ENCODE measurements around the gene MAPRE3.
A peak's percentile ranks its signal among the peaks of the same experiment; 100 is the strongest.

MAPRE3 gene

GRCh38 chr2:27018142-27018541 lies 47.7 kb downstream of the MAPRE3 start:
- DNase-seq: no peak

DNA sequence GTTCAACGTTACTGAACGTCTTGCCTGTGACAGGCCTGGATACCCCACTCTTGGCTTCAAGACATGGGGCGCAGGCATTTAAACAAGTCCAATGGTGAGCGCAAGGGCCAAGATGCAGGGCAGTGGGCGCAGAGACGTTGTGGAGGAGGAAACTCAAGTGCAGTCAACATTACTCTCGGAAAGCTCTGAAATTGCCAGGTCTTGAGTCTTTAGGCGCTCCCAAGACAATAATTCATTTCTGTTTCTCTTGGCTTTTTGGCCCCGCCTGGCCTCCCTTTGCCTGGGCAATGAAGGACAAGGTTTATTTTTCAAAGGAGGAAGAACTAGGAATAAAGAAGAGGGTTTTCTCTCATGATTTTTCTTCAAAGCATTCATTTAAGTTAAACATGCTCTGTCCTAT lies 49.0 kb downstream of the MAPRE3 start:
- DNase-seq: no peak

- DNase-seq: no peak
These were observed 49.8 kb downstream of the MAPRE3 start for GRCh38 chr2:27019931-27020855.

DNA sequence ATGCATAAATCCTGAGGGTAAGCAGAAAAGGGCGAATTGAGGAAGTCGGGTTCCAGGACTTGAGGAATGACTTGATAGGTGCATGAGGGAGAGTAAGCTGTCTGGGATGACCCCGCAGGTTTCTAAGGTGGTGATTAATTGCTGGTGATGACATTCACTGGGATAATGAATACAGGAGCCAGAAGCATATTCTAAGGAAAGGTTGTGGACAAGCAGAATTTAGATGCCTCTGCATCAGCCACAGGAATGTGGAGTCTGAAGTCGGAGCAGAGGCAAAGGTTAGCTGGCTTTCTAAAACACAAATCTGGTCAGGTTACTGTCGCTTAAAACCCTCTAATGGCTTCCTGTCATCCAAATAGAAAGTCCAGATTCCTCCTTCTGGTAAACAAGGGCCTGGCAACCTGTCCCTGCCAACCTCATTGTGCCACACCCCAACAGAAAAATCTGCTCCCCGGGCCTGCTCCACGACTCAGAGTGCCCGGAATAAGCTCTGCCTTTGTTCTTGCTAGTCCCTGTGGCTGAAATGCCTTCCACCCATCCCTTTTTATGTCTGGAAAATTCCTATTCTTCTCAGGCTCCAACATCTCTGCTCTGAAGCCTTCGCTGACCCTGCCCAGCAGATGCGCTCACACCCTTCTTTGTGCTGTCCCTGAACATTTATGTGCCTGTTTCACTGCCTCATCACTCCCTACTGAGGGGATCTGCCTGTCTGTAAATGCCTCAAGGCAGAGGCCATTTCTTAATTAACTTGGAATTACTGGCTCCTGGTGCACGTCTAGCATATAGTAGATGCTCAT lies 51.0 kb downstream of the MAPRE3 start:
- no peak for DNase-seq

GRCh38 chr2:27023740-27024139 lies 53.3 kb downstream of the MAPRE3 start:
- DNase-seq: no peak

DNA sequence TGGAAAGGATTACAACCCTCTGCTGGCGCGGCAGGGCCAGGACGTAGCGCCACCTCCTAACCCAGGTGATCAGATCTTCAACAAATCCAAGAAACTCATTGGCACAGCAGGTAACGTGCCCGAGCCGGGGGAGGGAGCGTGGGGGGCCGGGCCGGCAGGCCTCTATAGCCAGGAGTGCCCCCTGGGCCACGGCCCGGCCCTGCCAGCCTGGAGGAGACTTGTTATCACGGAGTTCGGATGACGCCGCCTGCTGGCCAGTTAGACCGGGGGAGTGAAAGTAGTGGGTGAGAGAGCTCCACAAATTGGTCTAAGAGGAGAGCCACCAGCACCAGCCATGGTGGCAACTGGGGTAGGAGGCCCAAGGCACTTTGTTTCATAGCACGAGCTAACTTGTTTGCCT lies 53.8 kb downstream of the MAPRE3 start:
- no peak for DNase-seq

GRCh38 chr2:27024812-27025211 lies 54.4 kb downstream of the MAPRE3 start:
- DNase-seq: no peak

DNA sequence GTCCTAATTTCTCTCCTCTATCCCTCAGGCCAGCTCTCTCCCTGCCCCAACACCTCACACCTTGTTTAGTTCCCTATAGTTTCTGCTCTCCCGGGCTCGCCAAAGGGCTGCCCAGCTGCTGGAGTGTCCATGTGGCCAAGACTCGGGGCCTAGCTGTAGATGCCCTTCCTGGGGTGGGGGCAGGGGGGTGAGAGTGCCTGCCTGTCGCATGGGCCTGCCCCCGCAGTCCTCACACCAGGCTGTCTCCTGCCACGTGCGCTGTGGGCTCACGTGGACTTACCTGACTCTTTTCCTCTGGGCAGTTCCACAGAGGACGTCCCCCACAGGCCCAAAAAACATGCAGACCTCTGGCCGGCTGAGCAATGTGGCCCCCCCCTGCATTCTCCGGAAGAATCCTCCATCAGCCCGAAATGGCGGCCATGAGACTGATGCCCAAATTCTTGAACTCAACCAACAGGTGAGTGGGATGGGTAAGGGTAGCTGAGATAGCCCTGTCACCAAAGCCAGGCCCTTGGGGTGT lies 54.9 kb downstream of the MAPRE3 start:
- DNase-seq: no peak

GRCh38 chr2:27025861-27026851 lies 55.7 kb downstream of the MAPRE3 start:
- DNase-seq: no peak

DNA sequence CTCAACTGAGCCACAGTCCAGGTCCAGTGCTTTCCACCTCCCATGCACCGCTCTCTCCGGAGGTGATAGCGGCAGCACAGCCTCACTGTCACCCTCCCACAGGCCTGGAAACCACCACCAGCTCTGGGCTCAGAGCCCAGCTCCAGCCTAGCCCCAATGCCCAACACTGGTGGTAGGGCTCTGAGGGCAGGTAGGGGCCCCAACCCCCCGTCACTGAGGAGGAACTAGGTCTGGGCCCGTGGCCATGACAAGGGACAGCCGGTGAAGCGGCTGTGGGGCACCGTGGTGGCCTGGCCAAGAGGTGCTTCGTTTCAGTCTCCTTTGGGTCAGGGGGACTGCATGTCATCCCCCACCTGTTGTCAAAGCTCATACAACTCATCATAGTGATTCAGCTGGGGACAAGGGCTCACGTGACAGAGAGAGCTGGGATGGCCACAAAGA lies 56.8 kb downstream of the MAPRE3 start:
- DNase-seq: no peak

DNA sequence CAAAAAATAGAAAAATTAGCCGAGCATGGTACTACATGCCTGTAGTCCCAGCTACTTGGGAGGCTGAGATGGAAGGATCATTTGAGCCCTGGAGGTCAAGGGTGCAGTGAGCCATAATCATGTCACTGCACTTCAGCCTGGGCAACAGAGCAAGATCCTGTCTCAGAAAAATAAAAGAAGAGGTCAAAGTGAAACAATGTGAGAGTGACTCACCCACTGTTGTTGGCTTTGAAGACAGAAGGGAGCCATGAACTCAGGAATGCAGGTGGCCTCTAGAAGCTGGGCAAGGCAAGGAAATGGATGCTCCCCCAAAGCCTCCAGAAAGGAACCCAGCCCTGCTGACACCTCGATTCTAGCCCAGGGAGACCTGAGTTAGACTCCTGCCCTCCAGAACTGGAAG lies 58.6 kb downstream of the MAPRE3 start:
- no peak for DNase-seq

DNA sequence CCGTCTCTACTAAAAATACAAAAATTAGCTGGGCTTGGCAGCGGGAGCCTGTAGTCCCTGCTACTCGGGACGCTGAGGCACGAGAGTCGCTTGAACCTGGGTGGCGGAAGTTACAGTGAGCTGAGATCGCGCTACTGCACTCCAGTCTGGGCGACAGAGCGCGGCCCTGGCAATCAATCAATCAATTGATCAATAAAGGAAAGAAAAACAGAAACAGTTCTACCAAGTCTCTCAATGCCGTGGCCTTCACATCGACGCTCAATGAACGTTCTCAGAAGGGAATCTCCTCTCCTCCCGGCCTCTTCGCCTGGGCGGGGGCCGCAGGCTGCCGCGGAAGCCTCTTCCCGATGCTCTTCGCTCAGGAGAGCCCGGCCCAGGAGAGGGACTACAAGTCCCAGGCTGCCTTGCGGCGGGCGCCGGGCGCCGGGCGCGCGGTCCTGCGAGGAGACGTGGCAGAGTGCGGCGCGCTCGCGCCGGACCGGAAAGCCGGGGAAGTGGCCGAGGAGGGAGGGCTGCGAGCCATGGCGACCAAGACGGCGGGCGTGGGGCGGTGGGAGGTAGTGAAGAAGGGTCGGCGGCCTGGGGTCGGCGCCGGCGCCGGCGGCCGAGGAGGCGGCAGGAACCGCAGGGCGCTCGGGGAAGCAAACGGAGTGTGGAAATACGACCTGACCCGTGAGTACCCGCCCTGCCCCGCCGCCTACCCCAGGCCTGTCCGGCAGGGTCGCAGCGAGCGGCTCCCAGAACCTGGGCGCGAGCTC lies 62.2 kb downstream of the MAPRE3 start, which contains the start of gene TMEM214:
Gene TMEM214, plus strand, starts transcription at position 471 of the 758 bp plus-strand sequence. Its CDS starts 51 bp downstream, at position 522.
- DNase-seq: peak; percentile 71 to 92

- no peak for DNase-seq
These were observed 62.9 kb downstream of the MAPRE3 start for GRCh38 chr2:27033253-27033852.

DNA sequence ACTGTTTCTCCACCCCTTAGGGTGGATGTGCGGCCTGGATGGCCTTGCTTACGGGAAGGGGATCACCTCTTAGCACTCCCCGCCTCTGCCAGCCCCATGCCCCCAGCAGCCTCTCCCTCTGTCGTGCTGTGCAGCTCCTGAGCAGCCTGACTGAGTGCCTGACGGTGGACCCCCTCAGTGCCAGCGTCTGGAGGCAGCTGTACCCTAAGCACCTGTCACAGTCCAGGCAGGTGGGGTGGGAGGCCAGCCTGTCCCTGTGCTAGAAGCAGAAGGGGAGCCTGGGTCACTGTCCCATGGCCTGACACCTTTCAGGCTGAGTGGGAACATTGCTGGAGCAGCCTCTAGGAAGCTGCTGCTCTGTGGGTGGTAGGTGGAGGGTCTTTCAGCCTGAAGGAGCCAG lies 67.6 kb downstream of the MAPRE3 start:
- DNase-seq: no peak

DNA sequence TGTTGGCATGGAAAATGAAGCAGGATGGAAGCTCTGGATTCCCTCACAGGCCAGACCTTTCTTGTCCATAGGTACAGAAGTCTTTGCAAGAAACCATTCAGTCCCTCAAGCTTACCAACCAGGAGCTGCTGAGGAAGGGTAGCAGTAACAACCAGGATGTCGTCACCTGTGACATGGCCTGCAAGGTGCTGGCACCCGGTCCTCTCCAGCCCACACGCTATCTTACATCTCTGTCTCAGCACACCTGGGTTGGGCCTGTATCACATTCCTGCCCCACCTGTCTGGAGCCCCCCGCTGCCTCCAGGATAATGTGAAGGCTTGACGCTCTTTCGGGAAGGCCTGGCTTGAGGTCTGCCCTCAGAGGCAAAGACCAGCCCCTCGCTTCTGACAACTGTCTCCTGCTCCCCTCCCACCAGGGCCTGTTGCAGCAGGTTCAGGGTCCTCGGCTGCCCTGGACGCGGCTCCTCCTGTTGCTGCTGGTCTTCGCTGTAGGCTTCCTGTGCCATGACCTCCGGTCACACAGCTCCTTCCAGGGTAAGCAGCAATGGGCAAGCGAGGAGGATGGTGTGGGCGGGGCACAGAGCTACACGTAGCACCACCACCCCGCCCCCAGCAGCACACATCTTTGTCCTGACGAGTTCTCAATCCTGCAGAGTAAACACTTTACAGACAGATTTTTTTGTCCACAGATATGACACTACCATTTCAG lies 68.3 kb downstream of the MAPRE3 start:
- no peak for DNase-seq

DNA sequence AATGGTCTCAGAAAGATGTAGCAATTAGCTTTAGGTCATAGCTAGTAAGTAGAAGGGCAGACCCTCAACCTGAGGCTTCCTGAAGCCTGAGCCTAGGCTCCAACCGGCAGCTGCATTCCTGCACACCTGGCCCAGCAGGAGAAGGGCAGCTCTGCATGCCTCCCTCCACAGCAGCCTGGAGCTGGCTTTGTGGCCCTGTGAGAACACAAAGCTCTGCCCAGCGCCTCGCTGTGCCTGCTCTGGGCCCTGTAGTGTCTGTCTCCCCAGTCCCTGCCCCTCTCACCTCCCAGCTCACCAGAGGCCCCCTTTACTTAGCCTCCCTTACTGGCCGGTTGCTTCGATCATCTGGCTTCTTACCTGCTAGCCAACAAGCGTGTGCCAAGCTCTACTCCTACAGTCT lies 69.0 kb downstream of the MAPRE3 start:
- DNase-seq: no peak

GRCh38 chr2:27039871-27040270 lies 69.4 kb downstream of the MAPRE3 start:
- DNase-seq: no peak

- no peak for DNase-seq
These were observed 69.8 kb downstream of the MAPRE3 start for GRCh38 chr2:27040282-27040681.

DNA sequence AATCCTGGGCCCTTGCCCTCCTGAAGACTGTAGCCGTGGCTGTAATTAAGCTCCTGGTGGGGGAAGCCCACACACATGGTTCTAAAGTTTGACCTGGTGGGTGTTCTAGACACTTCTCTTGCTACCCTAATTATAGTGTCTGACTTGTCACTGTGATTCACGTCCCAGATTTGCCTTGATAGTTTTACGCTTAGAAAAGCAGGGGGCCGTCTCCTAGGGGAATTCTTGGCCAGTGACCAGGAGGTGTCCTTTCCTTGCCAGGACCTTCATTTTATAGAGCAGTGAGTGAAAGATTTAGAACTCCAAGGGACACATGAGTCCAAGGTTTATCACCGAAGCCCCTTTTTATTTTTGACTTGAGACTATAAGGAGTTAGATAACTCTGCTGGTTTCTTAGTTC lies 71.3 kb downstream of the MAPRE3 start:
- no peak for DNase-seq

- DNase-seq: no peak
These were observed 71.8 kb downstream of the MAPRE3 start for GRCh38 chr2:27042159-27042661.

Data from NCI-H524 (cell line).